ENCODE measurements around the gene BCL7A.
"Not testable (repeated sequence)": the region's sequence is repeated elsewhere in the genome, so short reads cannot be mapped to it uniquely, and the experiment has no call there.

DNA sequence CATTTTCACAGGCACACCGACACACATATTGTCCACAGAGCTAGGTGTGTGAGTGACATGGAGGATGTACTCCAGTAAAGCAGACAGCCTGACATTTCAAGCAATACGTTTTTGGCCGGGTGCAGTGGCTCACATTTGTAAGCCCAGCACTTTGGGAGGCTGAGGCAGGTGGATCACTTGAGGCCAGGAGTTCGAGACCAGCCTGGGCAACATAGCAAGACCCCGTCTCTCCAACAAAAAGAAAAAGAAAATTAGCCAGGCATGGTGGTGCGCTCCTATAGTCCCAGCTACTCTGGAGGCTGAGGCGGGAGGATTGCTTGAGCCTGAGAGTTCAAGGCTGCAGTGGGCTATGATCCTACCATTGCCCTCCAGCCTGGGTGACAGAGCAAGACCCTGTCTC, 34.7 kb downstream of the BCL7A start:
- TF ChIP-seq, protein P1, sequence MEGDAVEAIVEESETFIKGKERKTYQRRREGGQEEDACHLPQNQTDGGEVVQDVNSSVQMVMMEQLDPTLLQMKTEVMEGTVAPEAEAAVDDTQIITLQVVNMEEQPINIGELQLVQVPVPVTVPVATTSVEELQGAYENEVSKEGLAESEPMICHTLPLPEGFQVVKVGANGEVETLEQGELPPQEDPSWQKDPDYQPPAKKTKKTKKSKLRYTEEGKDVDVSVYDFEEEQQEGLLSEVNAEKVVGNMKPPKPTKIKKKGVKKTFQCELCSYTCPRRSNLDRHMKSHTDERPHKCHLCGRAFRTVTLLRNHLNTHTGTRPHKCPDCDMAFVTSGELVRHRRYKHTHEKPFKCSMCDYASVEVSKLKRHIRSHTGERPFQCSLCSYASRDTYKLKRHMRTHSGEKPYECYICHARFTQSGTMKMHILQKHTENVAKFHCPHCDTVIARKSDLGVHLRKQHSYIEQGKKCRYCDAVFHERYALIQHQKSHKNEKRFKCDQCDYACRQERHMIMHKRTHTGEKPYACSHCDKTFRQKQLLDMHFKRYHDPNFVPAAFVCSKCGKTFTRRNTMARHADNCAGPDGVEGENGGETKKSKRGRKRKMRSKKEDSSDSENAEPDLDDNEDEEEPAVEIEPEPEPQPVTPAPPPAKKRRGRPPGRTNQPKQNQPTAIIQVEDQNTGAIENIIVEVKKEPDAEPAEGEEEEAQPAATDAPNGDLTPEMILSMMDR (IDR thresholded peaks at IDR 0.05): not testable (repeated sequence)
- not testable (repeated sequence) for TF ChIP-seq POLR2A (IDR thresholded peaks at IDR 0.05)
